Myometrial cell (primary cell): ENCODE results near the gene OR10H2. TPM values are rescaled to one million over a fixed set of nuclear protein-coding genes. Genes with fewer than 3 reads are reported as not detected.

Experiments used
- total RNA-seq: library from RNA; depleted of rRNA; stranded (reverse); fragments of >200 nt; gene quantifications from 2 replicates; pipeline ENCODE4 v1.2.3, GENCODE V29; 2015

The OR10H2 gene, protein sequence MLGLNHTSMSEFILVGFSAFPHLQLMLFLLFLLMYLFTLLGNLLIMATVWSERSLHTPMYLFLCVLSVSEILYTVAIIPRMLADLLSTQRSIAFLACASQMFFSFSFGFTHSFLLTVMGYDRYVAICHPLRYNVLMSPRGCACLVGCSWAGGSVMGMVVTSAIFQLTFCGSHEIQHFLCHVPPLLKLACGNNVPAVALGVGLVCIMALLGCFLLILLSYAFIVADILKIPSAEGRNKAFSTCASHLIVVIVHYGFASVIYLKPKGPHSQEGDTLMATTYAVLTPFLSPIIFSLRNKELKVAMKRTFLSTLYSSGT
- not detected in 2 replicates for total RNA-seq

GRCh38 chr19:15727724-15728123, at the start of gene OR10H2:
TSS of gene OR10H2 (plus strand) at chr19:15728024. CDS start at chr19:15728044, 20 bp downstream.

DNA sequence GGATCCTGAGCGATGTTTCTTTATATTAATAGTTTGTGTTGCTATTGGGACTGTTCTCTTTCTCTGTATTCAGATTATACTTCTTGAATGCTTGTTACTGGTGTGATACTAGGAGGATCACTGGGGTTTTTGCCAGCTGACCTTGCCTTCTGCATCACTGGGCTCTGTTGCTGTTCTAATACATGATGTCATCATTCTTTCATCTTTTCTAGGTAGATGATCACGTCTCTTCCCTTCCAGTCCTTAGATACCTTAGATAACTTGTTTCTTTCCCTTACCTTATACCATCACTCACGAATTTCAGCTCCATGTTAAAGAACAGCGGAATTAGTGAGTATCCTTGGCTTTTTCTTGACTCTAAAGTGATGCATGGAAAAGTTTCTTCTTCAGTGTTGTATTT, 9.9 kb downstream of the OR10H2 start, which contains the start of gene OR10H3:
Gene OR10H3, plus strand, starts transcription at position 264 of the 400 bp plus-strand sequence. CDS start 3,408 bp downstream, outside the sequence.

Other genes with a start within 250 kb of the OR10H2 start
- not detected in 2 replicates for gene PGLYRP2, start 248.5 kb upstream of the OR10H2 start, total RNA-seq
- gene CYP4F22, start 219.5 kb upstream of the OR10H2 start, total RNA-seq = not detected in 2 replicates
- not detected in 2 replicates for gene CYP4F8, start 112.8 kb upstream of the OR10H2 start, total RNA-seq
- gene CYP4F3, start 87.1 kb upstream of the OR10H2 start, total RNA-seq = not detected in 2 replicates
- gene CYP4F12, start 54.9 kb upstream of the OR10H2 start, total RNA-seq = not detected in 2 replicates
- not detected in 2 replicates for gene OR10H3, start 10.0 kb downstream of the OR10H2 start, total RNA-seq
- not detected in 2 replicates for gene OR10H5, start 59.6 kb downstream of the OR10H2 start, total RNA-seq
- not detected in 2 replicates for gene OR10H1, start 87.6 kb downstream of the OR10H2 start, total RNA-seq
- gene CYP4F2, start 170.1 kb downstream of the OR10H2 start, total RNA-seq = not detected in 2 replicates
- gene CYP4F11, start 206.5 kb downstream of the OR10H2 start, total RNA-seq = not detected in 2 replicates
- gene OR10H4, start 221.0 kb downstream of the OR10H2 start, total RNA-seq = not detected in 2 replicates